ENCODE measurements around the gene FBF1. TPM values are rescaled to one million over a fixed set of nuclear protein-coding genes. Genes with fewer than 3 reads are reported as not detected.

The FBF1 gene
- total RNA-seq, 1 experiment from 2014 or later = 8.3 TPM

- H3K14ac ChIP-seq (ENCODE audit: insufficient read depth, low read length) = no peak overlapping the region
- no peak overlapping the region for H3K56ac ChIP-seq (ENCODE audit: insufficient read length, low read depth, low read length)
- H2AFZ ChIP-seq (ENCODE audit: low read length) = no peak overlapping the region
- no peak overlapping the region for H3K4ac ChIP-seq (ENCODE audit: low read depth, low read length)
- Mint-ChIP-seq H3K36me3 (ENCODE audit: insufficient read depth in 1 of 3, low read depth in 3 of 3) (peaks cover 14 to 44% (median 40%) of the 10 kb centered on the region in 3 experiments; a peak in 6 of 7 replicates), H3K9me3 (no peaks in the 10 kb centered on the region), H3K27ac (no peak overlapping the region; a peak in 1 of 7 replicates), H3K4me3 (no peak overlapping the region), H3K27me3 (ENCODE audit: low read depth) (no peaks in the 10 kb centered on the region; the same call in 1 of the 2 replicates), H3K4me1 (peaks cover 9 to 11% of the 10 kb centered on the region in 2 experiments)
- no peak overlapping the region for H3T11ph ChIP-seq (ENCODE audit: low read length)
- no peak overlapping the region for H2BK12ac ChIP-seq (ENCODE audit: insufficient read length, low read depth, low read length)
- peaks cover 10% of the 10 kb centered on the region for H3K23me2 ChIP-seq (ENCODE audit: insufficient read length, low read depth, low read length, poor library complexity, severe bottlenecking)
- H3K79me2 ChIP-seq (ENCODE audit: insufficient read depth, low read length) = no peaks in the 10 kb centered on the region
- H4K8ac ChIP-seq (replicated peaks; ENCODE audit: insufficient read length, low read depth, low read length) = no peak overlapping the region
- no peak for DNase-seq
- no peaks in the 10 kb centered on the region for H4K20me1 ChIP-seq (ENCODE audit: control insufficient read depth, insufficient read depth, insufficient read length)
- H2BK15ac ChIP-seq (ENCODE audit: low read depth, low read length) = no peak overlapping the region
- no peak overlapping the region for H3K23ac ChIP-seq (ENCODE audit: insufficient read length, low read depth, low read length)
- no peak overlapping the region for H3K18ac ChIP-seq (ENCODE audit: insufficient read length, low read depth, low read length)
- H3K9ac ChIP-seq (ENCODE audit: extremely low read depth, insufficient read length, low read length) = no peak overlapping the region
- H2BK120ac ChIP-seq (ENCODE audit: low read depth, low read length, poor library complexity, severe bottlenecking) = no peak overlapping the region
- H2BK5ac ChIP-seq (ENCODE audit: insufficient read length, low read length) = no peak overlapping the region
- H2AK5ac ChIP-seq (ENCODE audit: insufficient read length, low read length) = no peak overlapping the region
- no CpG with 5 or more reads among the region's 18 CpGs for WGBS (ENCODE audit: extremely low coverage, insufficient read length, low lambda C conversion rate)
- no peak overlapping the region for H2BK20ac ChIP-seq (ENCODE audit: low read depth, low read length, poor library complexity, severe bottlenecking)
- TF ChIP-seq CTCF (conservative IDR thresholded peaks at IDR 0.05) = no peak
- no peak overlapping the region for H4K91ac ChIP-seq (ENCODE audit: insufficient read length, low read depth, low read length)
- H3K79me1 ChIP-seq (ENCODE audit: insufficient read depth, low read depth, low read length, poor library complexity, severe bottlenecking) = no peaks in the 10 kb centered on the region
- H3K4me2 ChIP-seq (ENCODE audit: insufficient read depth, insufficient read length, low read length) = no peak overlapping the region
- no peaks in the 10 kb centered on the region for H3K27me3 ChIP-seq (ENCODE audit: insufficient read depth, low read length)
- no peak overlapping the region for H4K5ac ChIP-seq (ENCODE audit: insufficient read length, low read depth, low read length)
- no peak overlapping the region for H3K27ac ChIP-seq (ENCODE audit: insufficient read length, low read depth, low read length)
- H3K4me1 ChIP-seq (ENCODE audit: insufficient read depth, low read length) = no peaks in the 10 kb centered on the region
- no peaks in the 10 kb centered on the region for H3K9me3 ChIP-seq (ENCODE audit: control insufficient read depth, low read depth, low read length)
These were observed 39.1 kb downstream of the FBF1 start for GRCh38 chr17:75901727-75902126.

All from H9 (cell line).